Subcutaneous abdominal adipose tissue (tissue), 5 donors: ENCODE data around the gene ZNF217.
"Not testable (repeated sequence)": the region's sequence is repeated elsewhere in the genome, so short reads cannot be mapped to it uniquely, and the experiment has no call there.

Experiments
- H3K27ac ChIP-seq: one replicate; pipeline ENCODE4 v1.7.0; 2013; ENCODE audit warnings: low read depth, mild to moderate bottlenecking, inconsistent platforms, low read length, moderate library complexity
- H3K27me3 ChIP-seq, 5 donors: one replicate each; pipeline ENCODE4 v1.7.0; 2013; ENCODE audit warnings: low read length in 5 of 5, inconsistent platforms in 1 of 5; ENCODE audit not compliant: control insufficient read depth in 5 of 5, insufficient read depth in 4 of 5
- H3K36me3 ChIP-seq, 5 donors: one replicate each; pipeline ENCODE4 v1.7.0; 2013; ENCODE audit warnings: low read length in 5 of 5; ENCODE audit not compliant: control insufficient read depth in 5 of 5, insufficient read depth in 5 of 5
- H3K4me1 ChIP-seq, 5 donors: one replicate each; pipeline ENCODE4 v1.7.0; 2013; ENCODE audit warnings: low read length in 5 of 5, mild to moderate bottlenecking in 3 of 5, moderate library complexity in 1 of 5; ENCODE audit not compliant: control insufficient read depth in 5 of 5, insufficient read depth in 5 of 5
- H3K4me3 ChIP-seq, 5 donors: one replicate each; pipeline ENCODE4 v1.7.0; 2013; ENCODE audit warnings: low read length in 5 of 5, low read depth in 1 of 5
- H3K9ac ChIP-seq, 5 donors: one replicate each; pipeline ENCODE4 v1.7.0; 2013; ENCODE audit warnings: low read length in 5 of 5, mild to moderate bottlenecking in 4 of 5, moderate library complexity in 3 of 5
- H3K9me3 ChIP-seq, 5 donors: one replicate each; pipeline ENCODE4 v1.7.0; 2013; ENCODE audit warnings: low read length in 5 of 5; ENCODE audit not compliant: control insufficient read depth in 5 of 5
- donor health status: healthy.
- donor health status: healthy.
- donor health status: healthy.
- donor health status: healthy.
- donor health status: healthy.

The ZNF217 gene

GRCh38 chr20:53598140-53599043 is 4.8 kb upstream of the ZNF217 start:
- H3K36me3 ChIP-seq = no peaks in the 10 kb centered on the region
- H3K4me3 ChIP-seq = no peak overlapping the region
- no peak overlapping the region for H3K27ac ChIP-seq
- no peaks in the 10 kb centered on the region for H3K27me3 ChIP-seq
- H3K4me1 ChIP-seq = peaks cover 0 to 12% (median 8%) of the 10 kb centered on the region in 5 donors
- no peaks in the 10 kb centered on the region for H3K9me3 ChIP-seq
- H3K9ac ChIP-seq = no peak overlapping the region

- Histone ChIP-seq H3K36me3 (no peaks in the 10 kb centered on the region), H3K9ac (no peak overlapping the region), H3K27ac (no peak overlapping the region), H3K27me3 (no peaks in the 10 kb centered on the region), H3K4me3 (no peak overlapping the region), H3K4me1 (peaks cover 0 to 12% (median 8%) of the 10 kb centered on the region in 5 donors), H3K9me3 (no peaks in the 10 kb centered on the region)
Measured at GRCh38 chr20:53597521-53598120, 4.0 kb upstream of the ZNF217 start.

- Histone ChIP-seq H3K4me3 (no peak overlapping the region), H3K27me3 (no peaks in the 10 kb centered on the region), H3K36me3 (no peaks in the 10 kb centered on the region), H3K9me3 (no peaks in the 10 kb centered on the region), H3K4me1 (peaks cover 0 to 14% (median 8%) of the 10 kb centered on the region in 5 donors), H3K9ac (no peak overlapping the region), H3K27ac (peak overlapping the region; percentile 90)
Measured at GRCh38 chr20:53597030-53597482, 3.4 kb upstream of the ZNF217 start.

- H3K27ac ChIP-seq = peak overlapping the region; percentile 90
- not testable (repeated sequence) for H3K9me3 ChIP-seq, H3K27me3 ChIP-seq, H3K9ac ChIP-seq, H3K36me3 ChIP-seq
- peak overlapping the region in 2 of 5 donors; percentile 0 to 23 for H3K4me3 ChIP-seq
- peaks cover 0 to 20% (median 8%) of the 10 kb centered on the region in 5 donors for H3K4me1 ChIP-seq
Measured at GRCh38 chr20:53596189-53597001, 2.8 kb upstream of the ZNF217 start.

- peak overlapping the region; percentile 90 for H3K27ac ChIP-seq
Measured at GRCh38 chr20:53595742-53596141, 2.1 kb upstream of the ZNF217 start.

GRCh38 chr20:53595018-53595378 is 1.4 kb upstream of the ZNF217 start:
- Histone ChIP-seq H3K9me3 (no peaks in the 10 kb centered on the region), H3K27ac (peak overlapping the region; percentile 90), H3K27me3 (no peaks in the 10 kb centered on the region), H3K4me1 (peaks cover 0 to 30% (median 14%) of the 10 kb centered on the region in 5 donors), H3K4me3 (peak overlapping the region; percentile 65 to 76 (median 71)), H3K9ac (peak overlapping the region in 4 of 5 donors; percentile 26 to 94 (median 86)), H3K36me3 (no peaks in the 10 kb centered on the region)

More at GRCh38 chr20:53595742-53596141, 2.1 kb upstream of the ZNF217 start:
- H3K27me3 ChIP-seq, H3K36me3 ChIP-seq, H3K9me3 ChIP-seq, H3K4me3 ChIP-seq: not testable (repeated sequence)
- Histone ChIP-seq H3K9ac (peak overlapping the region in 3 of 5 donors; percentile 22 to 94 (median 88)), H3K4me1 (peaks cover 0 to 24% (median 8%) of the 10 kb centered on the region in 5 donors)

GRCh38 chr20:53594068-53595017 is 704 bp upstream of the ZNF217 start:
- Histone ChIP-seq H3K36me3 (no peaks in the 10 kb centered on the region), H3K4me1 (peaks cover 0 to 36% (median 17%) of the 10 kb centered on the region in 5 donors), H3K4me3 (peak overlapping the region; percentile 65 to 76 (median 71)), H3K9me3 (no peaks in the 10 kb centered on the region), H3K27me3 (no peaks in the 10 kb centered on the region), H3K9ac (peak overlapping the region in 4 of 5 donors; percentile 26 to 94 (median 86)), H3K27ac (peak overlapping the region; percentile 90)

GRCh38 chr20:53592992-53593465 is 610 bp downstream of the ZNF217 start:
- Histone ChIP-seq H3K27ac (peak overlapping the region; percentile 94), H3K4me3 (peak overlapping the region; percentile 57 to 75 (median 68)), H3K9me3 (no peaks in the 10 kb centered on the region), H3K4me1 (peaks cover 0 to 39% (median 19%) of the 10 kb centered on the region in 5 donors), H3K27me3 (no peaks in the 10 kb centered on the region), H3K36me3 (no peaks in the 10 kb centered on the region), H3K9ac (peak overlapping the region in 4 of 5 donors; percentile 66 to 93 (median 83))
